Vagina (tissue), 2 donors: ENCODE results near the gene CHN2. TPM values are rescaled to one million over a fixed set of nuclear protein-coding genes. Genes with fewer than 3 reads are reported as not detected.

Source experiments
- DNase-seq, 2 donors: peaks; one replicate each; pipeline ENCODE4 v3.0.0-alpha.2; 2017; ENCODE audit errors: extremely low spot score in 2 of 2
- H3K27ac ChIP-seq: fragments of 200-600 bp; sonication (generic); one replicate; pipeline ENCODE4 v1.5.1; 2019
- H3K27me3 ChIP-seq: fragments of 200-600 bp; sonication (generic); one replicate; pipeline ENCODE4 v1.5.1; 2019
- H3K36me3 ChIP-seq, 2 donors: fragments of 200-600 bp; sonication (generic); one replicate each; pipeline ENCODE4 v1.5.1; 2017 to 2019
- H3K4me1 ChIP-seq: fragments of 200-600 bp; sonication (generic); one replicate; pipeline ENCODE4 v1.5.1; 2019
- H3K4me3 ChIP-seq, 2 donors: fragments of 200-600 bp; sonication (generic); 1 replicate in 1 of 2; 2 replicates in 1 of 2; pipeline ENCODE4 v1.5.1; 2016 to 2019
- H3K9me3 ChIP-seq: fragments of 200-600 bp; sonication (generic); one replicate; pipeline ENCODE4 v1.5.1; 2019
- CTCF ChIP-seq, 3 experiments: fragments of 450-650 bp in 2 of 3; fragments of 200-600 bp in 1 of 3; sonication (generic) in 1 of 3; IDR thresholded peaks; one replicate each; pipeline ENCODE4 v1.5.1; 2017 to 2019; ENCODE audit warnings: antibody characterized with exemption in 3 of 3, mild to moderate bottlenecking in 2 of 3, moderate library complexity in 2 of 3
- POLR2A ChIP-seq, 2 donors: fragments of 450-650 bp; IDR thresholded peaks; one replicate each; pipeline ENCODE4 v1.6.1; 2017; ENCODE audit warnings: antibody characterized with exemption in 2 of 2, mild to moderate bottlenecking in 2 of 2, moderate library complexity in 2 of 2
- POLR2AphosphoS5 ChIP-seq, 2 donors: sonication (generic); formaldehyde crosslinking; IDR thresholded peaks; one replicate each; pipeline ENCODE4 v1.9.0; 2017; ENCODE audit warnings: antibody characterized with exemption in 2 of 2, mild to moderate bottlenecking in 2 of 2, low read depth in 1 of 2; ENCODE audit not compliant: insufficient read depth in 1 of 2
- intact Hi-C: fragments of 100-400 bp; cut with DNase I; formaldehyde crosslinking; loops from one replicate; pipeline ENCODE4 v1.15.1; 2023
- total RNA-seq: library from RNA; depleted of rRNA; stranded (reverse); fragments of >200 nt; gene quantifications from one replicate; pipeline ENCODE4 v1.2.3, GENCODE V29; 2016

Gene CHN2
- total RNA-seq, 1 donor from 2014 or later: 11.0 TPM

DNA sequence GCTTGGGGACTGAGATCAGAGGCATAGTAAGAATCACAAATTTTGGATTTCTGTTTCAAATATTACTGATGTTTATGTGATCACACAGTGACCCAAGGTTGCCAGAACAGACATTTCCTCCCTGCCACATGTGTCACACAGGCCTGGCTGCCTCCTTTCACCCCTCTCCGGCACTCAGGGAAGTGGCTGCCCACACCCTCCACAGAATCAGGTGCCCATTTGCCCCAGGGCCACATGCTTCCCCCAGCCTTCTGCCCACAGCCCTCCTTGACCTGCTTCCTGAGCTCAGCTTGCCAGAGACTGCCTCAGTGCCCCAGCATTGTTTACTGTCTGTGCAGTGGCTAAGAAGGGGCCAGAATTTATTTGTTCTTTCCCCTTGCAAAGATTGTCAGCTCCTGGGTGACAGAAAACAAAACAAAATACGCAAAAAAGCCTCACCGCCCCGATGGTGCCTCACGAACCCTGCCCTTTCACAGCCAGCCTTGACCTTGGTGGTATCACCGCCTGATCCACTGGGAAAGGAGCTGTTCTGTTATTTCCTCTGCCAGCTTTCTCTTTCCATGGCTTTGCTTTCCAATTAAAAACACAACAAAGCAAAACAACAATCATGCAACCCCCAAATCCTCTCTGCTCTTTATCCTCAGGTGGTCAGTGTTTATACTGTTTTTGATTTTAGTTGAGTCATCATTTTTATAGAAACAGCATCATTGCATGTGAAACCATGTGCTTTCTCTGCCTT lies 52.8 kb downstream of the CHN2 start:
- Histone ChIP-seq H3K27ac (no peak overlapping the region), H3K36me3 (no peaks in the 10 kb centered on the region), H3K4me1 (no peaks in the 10 kb centered on the region), H3K9me3 (no peaks in the 10 kb centered on the region), H3K4me3 (no peak overlapping the region), H3K27me3 (no peaks in the 10 kb centered on the region)
- TF ChIP-seq POLR2A (IDR thresholded peaks at IDR 0.05) (no peak), CTCF (IDR thresholded peaks at IDR 0.05) (no peak), POLR2AphosphoS5 (IDR thresholded peaks at IDR 0.05; ENCODE audit: insufficient read depth in 1 of 2, low read depth in 1 of 2) (no peak)
- no peak for DNase-seq
- intact Hi-C loops: no loop called here

GRCh38 chr7:29247963-29248236 lies 53.3 kb downstream of the CHN2 start:
- no peaks in the 10 kb centered on the region for H3K4me1 ChIP-seq
- no peak for TF ChIP-seq CTCF (IDR thresholded peaks at IDR 0.05)
- TF ChIP-seq POLR2A (IDR thresholded peaks at IDR 0.05): no peak
- no peaks in the 10 kb centered on the region for H3K9me3 ChIP-seq
- no peak overlapping the region for H3K27ac ChIP-seq
- intact Hi-C loops: no loop called here
- no peak for DNase-seq
- H3K4me3 ChIP-seq: no peak overlapping the region
- no peaks in the 10 kb centered on the region for H3K27me3 ChIP-seq
- no peaks in the 10 kb centered on the region for H3K36me3 ChIP-seq

GRCh38 chr7:29248713-29249382 lies 54.3 kb downstream of the CHN2 start:
- TF ChIP-seq POLR2A (IDR thresholded peaks at IDR 0.05): no peak
- no peak for TF ChIP-seq CTCF (IDR thresholded peaks at IDR 0.05)
- TF ChIP-seq POLR2AphosphoS5 (IDR thresholded peaks at IDR 0.05; ENCODE audit: insufficient read depth in 1 of 2, low read depth in 1 of 2): no peak
- Histone ChIP-seq H3K4me1 (no peaks in the 10 kb centered on the region), H3K27me3 (no peaks in the 10 kb centered on the region), H3K27ac (no peak overlapping the region), H3K9me3 (no peaks in the 10 kb centered on the region), H3K36me3 (no peaks in the 10 kb centered on the region), H3K4me3 (no peak overlapping the region)
- DNase-seq: no peak
- intact Hi-C loops: no loop called here

- no peaks in the 10 kb centered on the region for H3K27me3 ChIP-seq
- no peaks in the 10 kb centered on the region for H3K9me3 ChIP-seq
- DNase-seq: no peak
- TF ChIP-seq POLR2A (IDR thresholded peaks at IDR 0.05) (no peak), POLR2AphosphoS5 (IDR thresholded peaks at IDR 0.05; ENCODE audit: insufficient read depth in 1 of 2, low read depth in 1 of 2) (no peak), CTCF (IDR thresholded peaks at IDR 0.05) (no peak)
- H3K27ac ChIP-seq: no peak overlapping the region
- H3K36me3 ChIP-seq: no peaks in the 10 kb centered on the region
- no peak overlapping the region for H3K4me3 ChIP-seq
- intact Hi-C loops: no loop called here
- H3K4me1 ChIP-seq: no peaks in the 10 kb centered on the region
Measured at GRCh38 chr7:29249383-29249750, 54.8 kb downstream of the CHN2 start.

- H3K27me3 ChIP-seq: no peaks in the 10 kb centered on the region
- H3K4me1 ChIP-seq: peaks cover 4% of the 10 kb centered on the region
- intact Hi-C loops: no loop called here
- no peak for DNase-seq
- H3K9me3 ChIP-seq: no peaks in the 10 kb centered on the region
- no peaks in the 10 kb centered on the region for H3K36me3 ChIP-seq
- no peak overlapping the region for H3K4me3 ChIP-seq
- H3K27ac ChIP-seq: no peak overlapping the region
- TF ChIP-seq POLR2AphosphoS5 (IDR thresholded peaks at IDR 0.05; ENCODE audit: insufficient read depth in 1 of 2, low read depth in 1 of 2) (no peak), POLR2A (IDR thresholded peaks at IDR 0.05) (no peak), CTCF (IDR thresholded peaks at IDR 0.05) (no peak)
Measured at GRCh38 chr7:29249860-29250259, 55.3 kb downstream of the CHN2 start.
